ENCODE data around the gene VSTM2B.
"Not testable (repeated sequence)": the region's sequence is repeated elsewhere in the genome, so short reads cannot be mapped to it uniquely, and the experiment has no call there.

VSTM2B gene

GRCh38 chr19:29548483-29549085, 22.8 kb downstream of the VSTM2B start:
- DNase-seq: no peak

- DNase-seq: no peak
These were observed 23.6 kb downstream of the VSTM2B start for GRCh38 chr19:29549105-29550070.

GRCh38 chr19:29550896-29551295, 25.1 kb downstream of the VSTM2B start:
- DNase-seq: no peak

GRCh38 chr19:29551774-29552173, 26.0 kb downstream of the VSTM2B start:
- no peak for DNase-seq

GRCh38 chr19:29552454-29553280, 26.9 kb downstream of the VSTM2B start:
- DNase-seq: no peak

- no peak for DNase-seq
These were observed 28.4 kb downstream of the VSTM2B start for GRCh38 chr19:29554149-29554548.

DNA sequence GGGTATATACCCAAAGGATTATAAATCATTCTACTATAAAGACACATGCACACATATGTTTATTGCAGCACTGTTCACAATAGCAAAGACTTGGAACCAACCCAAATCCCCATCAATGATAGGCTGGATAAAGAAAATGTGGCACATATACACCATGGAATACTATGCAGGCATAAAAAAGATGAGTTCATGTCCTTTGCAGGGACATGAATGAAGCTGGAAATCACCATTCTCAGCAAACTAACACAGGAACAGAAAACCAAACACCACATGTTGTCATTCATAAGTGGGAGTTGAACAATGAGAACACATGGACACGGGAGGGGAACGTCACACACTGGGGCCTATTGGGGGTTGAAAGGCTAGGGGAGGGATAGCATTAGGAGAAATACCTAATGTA, 33.3 kb downstream of the VSTM2B start:
- DNase-seq: not testable (repeated sequence)

DNA sequence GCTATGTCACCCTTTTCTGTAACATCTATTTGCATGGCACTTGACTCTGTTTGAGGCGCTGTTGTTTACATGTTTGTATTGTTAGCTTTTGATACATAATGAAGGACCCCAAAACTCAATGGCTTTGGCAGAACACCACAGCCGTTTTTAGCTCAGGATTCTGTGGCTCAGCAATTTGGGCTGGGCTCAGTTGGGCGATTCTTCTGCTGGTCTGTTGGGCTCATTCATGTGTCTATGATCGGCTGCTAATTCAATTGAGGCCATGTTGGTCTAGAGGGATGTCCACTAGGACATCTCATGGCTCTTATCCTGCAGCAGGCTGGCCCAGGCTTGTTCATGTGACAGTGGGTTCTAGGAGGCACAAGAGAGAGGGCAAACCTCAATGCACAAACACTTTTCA, 33.9 kb downstream of the VSTM2B start:
- no peak for DNase-seq

DNA sequence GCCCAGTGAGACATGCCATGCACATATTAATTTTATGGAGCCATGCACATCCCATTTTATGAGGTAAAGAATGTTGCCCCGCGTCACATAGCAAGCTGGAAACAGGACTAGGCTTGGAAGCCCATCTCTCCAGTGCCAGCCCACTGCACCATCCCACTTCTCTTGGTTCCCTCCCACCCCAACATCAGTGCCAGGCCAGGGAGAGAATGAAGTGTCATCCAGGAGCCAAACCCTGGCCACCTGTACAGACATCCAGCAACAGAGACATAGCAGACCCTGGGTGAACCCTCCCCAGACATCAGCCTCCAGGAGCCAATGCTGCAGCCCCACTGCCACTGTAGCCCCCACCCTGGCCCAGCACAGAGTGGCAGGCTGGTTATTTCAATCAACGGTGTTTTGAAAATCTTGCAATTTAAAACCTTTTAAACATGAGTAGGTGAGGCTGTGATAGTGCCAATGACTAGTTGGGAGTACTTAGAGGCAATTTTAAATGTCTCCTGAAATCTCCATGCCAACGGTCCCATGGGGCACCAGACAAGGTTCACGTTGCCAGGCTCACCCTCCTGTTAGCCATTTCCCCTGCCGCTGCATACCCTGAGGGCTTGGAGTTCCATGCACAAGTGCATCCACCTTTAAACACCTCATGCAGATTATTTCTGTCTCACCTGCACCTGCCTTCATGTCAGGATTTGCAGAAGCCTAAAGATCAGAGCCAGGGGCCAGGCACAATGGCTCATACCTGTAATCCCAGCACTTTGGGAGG, 34.7 kb downstream of the VSTM2B start:
- DNase-seq: no peak

- DNase-seq: no peak
These were observed 35.8 kb downstream of the VSTM2B start for GRCh38 chr19:29561601-29562000.

DNA sequence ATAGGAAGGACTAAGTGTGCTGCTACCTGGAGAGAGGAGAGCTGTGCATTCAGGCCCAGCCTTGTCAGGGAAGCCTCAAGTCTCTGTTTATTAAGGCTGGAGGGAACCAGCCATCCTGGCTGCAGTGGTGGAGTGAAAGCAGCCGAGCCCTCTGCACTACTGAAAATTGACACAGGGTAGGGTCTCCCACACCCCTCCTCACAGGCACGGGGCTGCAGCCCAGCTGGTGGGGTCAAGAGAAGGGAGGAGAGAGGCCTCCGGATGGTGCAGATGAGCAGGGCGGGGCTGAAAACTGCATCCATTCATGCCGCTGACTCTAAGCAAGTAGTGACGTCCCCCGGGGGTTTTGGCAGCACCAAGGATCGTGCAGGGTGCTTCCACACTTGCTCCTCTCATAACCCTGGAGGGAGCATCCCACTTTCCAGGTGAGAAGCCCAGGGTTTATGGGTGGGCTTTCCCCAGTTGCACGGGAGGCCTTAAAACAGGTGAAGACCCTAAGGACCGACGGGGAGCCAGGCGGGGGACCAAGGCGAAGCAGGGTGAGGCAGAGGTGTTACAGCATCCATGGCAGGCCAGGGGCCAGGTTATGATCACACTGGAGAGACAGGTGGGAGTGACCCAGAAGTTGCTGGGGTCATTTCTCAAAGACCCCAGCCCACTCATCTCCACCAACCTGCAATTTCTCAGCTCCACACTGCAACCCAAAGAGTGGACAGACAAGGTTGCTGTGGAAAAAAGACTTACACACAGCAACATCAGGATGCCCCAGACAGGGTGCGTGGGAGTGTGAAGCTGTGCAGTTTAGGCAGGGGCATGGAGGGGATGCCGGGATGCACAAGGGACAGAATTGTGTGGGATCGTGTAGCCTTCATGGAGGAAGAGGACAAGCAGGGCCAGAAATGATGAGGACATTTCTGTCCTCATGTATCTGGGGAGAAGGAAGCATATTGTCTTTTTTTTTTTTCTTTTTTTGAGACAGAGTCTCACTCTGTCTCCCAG, 36.8 kb downstream of the VSTM2B start:
- DNase-seq: no peak

- DNase-seq: no peak
These were observed 37.8 kb downstream of the VSTM2B start for GRCh38 chr19:29563486-29564101.

DNA sequence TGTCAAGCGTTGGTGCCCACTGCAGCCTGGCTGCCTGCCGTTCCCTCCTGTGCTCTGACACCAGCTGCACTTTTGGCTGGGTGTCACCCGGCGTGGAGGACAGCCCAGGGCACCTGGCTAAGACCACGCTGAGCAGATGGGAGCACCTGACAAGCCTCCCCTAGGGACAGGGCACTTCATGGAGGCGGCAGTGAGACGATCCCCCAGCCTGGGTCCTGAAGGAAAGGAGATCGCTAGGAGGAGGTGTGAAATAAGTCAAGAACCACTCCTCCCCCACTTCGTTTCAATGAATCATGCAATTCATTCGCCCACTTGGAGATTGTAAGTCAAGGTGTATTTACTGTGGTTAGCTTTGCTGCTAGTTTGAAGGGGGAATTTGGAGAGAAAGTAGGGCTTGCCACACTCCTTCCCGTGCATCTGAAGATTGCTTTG, 38.8 kb downstream of the VSTM2B start:
- DNase-seq: no peak

- no peak for DNase-seq
These were observed 39.4 kb downstream of the VSTM2B start for GRCh38 chr19:29565171-29565570.

- DNase-seq: no peak
These were observed 40.8 kb downstream of the VSTM2B start for GRCh38 chr19:29566496-29567054.

DNA sequence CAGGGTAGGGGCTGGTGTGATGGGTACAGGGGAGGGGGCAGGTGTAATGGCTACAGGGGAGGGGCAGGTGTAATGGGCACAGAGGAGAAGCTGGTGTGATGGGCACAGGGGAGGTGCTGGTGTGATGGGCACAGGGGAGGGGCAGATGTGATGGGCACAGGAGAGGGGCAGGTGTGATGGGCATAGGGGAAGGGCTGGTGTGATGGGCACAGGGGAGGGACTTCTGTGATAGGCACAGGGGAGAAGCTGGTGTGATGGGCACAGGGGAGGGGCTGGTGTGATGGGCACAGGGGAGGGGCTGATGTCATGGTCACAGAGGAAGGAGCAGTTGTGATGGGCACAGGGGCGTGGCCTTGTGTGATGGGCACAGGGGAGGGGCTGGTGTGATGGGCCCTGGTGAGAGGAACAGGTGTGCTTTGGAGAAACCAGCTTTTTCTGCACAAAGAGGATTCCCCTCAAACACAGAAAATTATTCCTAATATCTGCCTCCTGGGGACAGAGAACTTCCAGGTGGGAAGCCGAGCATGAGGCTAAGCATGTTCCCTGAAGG, 41.6 kb downstream of the VSTM2B start:
- DNase-seq: no peak

- no peak for DNase-seq
These were observed 42.5 kb downstream of the VSTM2B start for GRCh38 chr19:29568036-29569025.

DNA sequence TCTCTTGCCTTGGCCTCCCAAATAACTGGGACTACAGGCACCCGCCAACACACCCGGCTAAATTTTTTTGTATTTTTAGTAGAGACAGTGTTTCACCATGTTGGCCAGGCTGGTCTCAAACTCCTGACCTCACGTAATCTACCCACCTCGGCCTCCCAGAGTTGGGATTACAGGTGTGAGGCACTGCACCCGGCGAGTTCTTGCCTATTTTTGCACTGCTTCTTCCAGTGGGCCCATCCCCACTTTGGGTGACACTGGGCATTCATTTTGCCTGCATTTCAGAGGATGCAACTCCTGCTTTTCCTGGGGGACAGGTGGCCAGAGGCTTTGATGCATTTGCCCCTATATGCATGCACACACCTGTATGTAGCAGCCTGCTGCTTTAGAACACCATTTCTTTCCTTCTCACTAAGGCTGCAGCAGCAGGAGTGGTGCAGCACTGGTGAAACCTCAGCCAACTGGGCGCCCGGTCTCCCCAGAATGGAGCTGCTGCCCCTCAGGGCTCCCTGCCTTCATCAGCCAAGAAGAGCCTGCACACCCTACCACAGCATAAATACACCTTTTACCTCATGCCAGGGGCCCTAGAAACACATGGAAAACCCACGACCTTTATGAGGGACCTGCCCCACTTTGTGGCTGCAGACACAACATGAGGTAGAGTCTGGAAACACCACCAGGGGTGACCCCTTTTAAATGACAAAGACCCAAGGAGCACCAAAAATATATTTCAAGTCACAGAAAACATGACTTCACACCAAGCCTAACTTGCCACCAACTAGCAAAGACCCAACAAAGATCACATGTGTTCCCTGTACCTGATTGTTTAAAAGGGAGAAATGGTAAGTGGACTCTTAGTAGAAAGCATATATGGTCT, 43.5 kb downstream of the VSTM2B start:
- no peak for DNase-seq
